HG03039 (cell line): ENCODE measurements around the gene SH3PXD2B.
"Not testable (repeated sequence)": the region's sequence is repeated elsewhere in the genome, so short reads cannot be mapped to it uniquely, and the experiment has no call there.

Source experiments
- ATAC-seq: cut with Tn5 transposase; IDR thresholded peaks from one replicate; pipeline ENCODE4 v1.9.1; 2021; ENCODE audit warnings: mild to moderate bottlenecking, moderate library complexity; ENCODE audit not compliant: unreplicated experiment

SH3PXD2B gene

GRCh38 chr5:172486451-172486850 lies 32.1 kb upstream of the SH3PXD2B start:
- ATAC-seq, result no peak

GRCh38 chr5:172485511-172486202 lies 31.3 kb upstream of the SH3PXD2B start:
- no peak for ATAC-seq

- ATAC-seq, result no peak
These were observed 30.3 kb upstream of the SH3PXD2B start for GRCh38 chr5:172484664-172485063.

GRCh38 chr5:172482156-172483020 lies 28.1 kb upstream of the SH3PXD2B start:
- ATAC-seq, result no peak

- ATAC-seq, result no peak
These were observed 26.9 kb upstream of the SH3PXD2B start for GRCh38 chr5:172481011-172481800.

- ATAC-seq, result no peak
These were observed 25.4 kb upstream of the SH3PXD2B start for GRCh38 chr5:172479784-172480115.

- ATAC-seq, result peak; percentile 54
These were observed 24.9 kb upstream of the SH3PXD2B start for GRCh38 chr5:172479034-172479783.

GRCh38 chr5:172478695-172479033 lies 24.3 kb upstream of the SH3PXD2B start:
- ATAC-seq, result not testable (repeated sequence)

GRCh38 chr5:172478256-172478655 lies 23.9 kb upstream of the SH3PXD2B start:
- no peak for ATAC-seq

- ATAC-seq, result no peak
These were observed 23.1 kb upstream of the SH3PXD2B start for GRCh38 chr5:172477466-172477865.

- ATAC-seq, result no peak
These were observed 20.0 kb upstream of the SH3PXD2B start for GRCh38 chr5:172474293-172474692.

GRCh38 chr5:172473427-172473826 lies 19.1 kb upstream of the SH3PXD2B start:
- ATAC-seq, result no peak

- no peak for ATAC-seq
These were observed 15.4 kb upstream of the SH3PXD2B start for GRCh38 chr5:172469697-172470096.

GRCh38 chr5:172466062-172466461 lies 11.7 kb upstream of the SH3PXD2B start:
- no peak for ATAC-seq

- ATAC-seq, result no peak
These were observed 8.7 kb upstream of the SH3PXD2B start for GRCh38 chr5:172463031-172463430.

GRCh38 chr5:172459783-172460165 lies 5.4 kb upstream of the SH3PXD2B start:
- ATAC-seq, result no peak

- no peak for ATAC-seq
These were observed 4.9 kb upstream of the SH3PXD2B start for GRCh38 chr5:172458976-172459782.

GRCh38 chr5:172456076-172456722 lies 1.9 kb upstream of the SH3PXD2B start:
- no peak for ATAC-seq

- no peak for ATAC-seq
These were observed 1.3 kb upstream of the SH3PXD2B start for GRCh38 chr5:172455511-172456061.

GRCh38 chr5:172455087-172455381 lies 709 bp upstream of the SH3PXD2B start:
- ATAC-seq, result no peak
